HepG2 (cell line): Measurements from ENCODE around the gene FNDC4. TPM values are rescaled to one million over a fixed set of nuclear protein-coding genes. Genes with fewer than 3 reads are reported as not detected.
A peak's percentile ranks its signal among the peaks of the same experiment; 100 is the strongest.

ENCODE experiments used
- HCFC1 ChIP-seq: fragments of 150-350 bp; IDR thresholded peaks from 2 replicates; pipeline ENCODE4 v1.6.1; 2014; ENCODE audit warnings: low read depth, low read length
- IKZF4 ChIP-seq: sonication (generic); formaldehyde crosslinking; IDR thresholded peaks from 2 replicates; pipeline ENCODE4 v1.5.1; 2020; ENCODE audit warnings: borderline replicate concordance, mild to moderate bottlenecking, low read depth, missing genetic modification reagents; ENCODE audit errors: not compliant biosample characterization
- KIAA2018 ChIP-seq: sonication (generic); formaldehyde crosslinking; IDR thresholded peaks from 2 replicates; pipeline ENCODE4 v1.5.0; 2020; ENCODE audit warnings: mild to moderate bottlenecking, missing genetic modification reagents, borderline replicate concordance
- KLF9 ChIP-seq: IDR thresholded peaks from 2 replicates; pipeline ENCODE4 v1.6.1; 2016; ENCODE audit warnings: low read depth
- MXI1 ChIP-seq: IDR thresholded peaks from 3 replicates; pipeline ENCODE4 v1.6.1; 2012; ENCODE audit warnings: low read depth, low read length, inconsistent platforms, borderline replicate concordance
- NRL ChIP-seq: sonication (generic); formaldehyde crosslinking; IDR thresholded peaks from 2 replicates; pipeline ENCODE4 v1.5.0; 2020; ENCODE audit warnings: missing genetic modification reagents, mild to moderate bottlenecking, moderate library complexity, borderline replicate concordance
- SMAD3 ChIP-seq: sonication (generic); formaldehyde crosslinking; IDR thresholded peaks from 2 replicates; pipeline ENCODE4 v1.4.0; 2020; ENCODE audit warnings: missing genetic modification reagents
- ZBED4 ChIP-seq: sonication (generic); formaldehyde crosslinking; IDR thresholded peaks from 2 replicates; pipeline ENCODE4 v1.4.0; 2020; ENCODE audit warnings: missing genetic modification reagents, borderline replicate concordance
- ZNF414 ChIP-seq: sonication (generic); formaldehyde crosslinking; IDR thresholded peaks from 2 replicates; pipeline ENCODE4 v1.5.0; 2020; ENCODE audit warnings: missing genetic modification reagents
- ZNF619 ChIP-seq: sonication (generic); formaldehyde crosslinking; IDR thresholded peaks from 2 replicates; pipeline ENCODE4 v1.4.0; 2020; ENCODE audit warnings: mild to moderate bottlenecking, missing genetic modification reagents
- ZNF709 ChIP-seq: sonication (generic); formaldehyde crosslinking; IDR thresholded peaks from 2 replicates; pipeline ENCODE4 v1.5.0; 2020; ENCODE audit warnings: mild to moderate bottlenecking, missing genetic modification reagents
- ZNF737 ChIP-seq: sonication (generic); formaldehyde crosslinking; IDR thresholded peaks from 2 replicates; pipeline ENCODE4 v1.5.0; 2020; ENCODE audit warnings: missing genetic modification reagents, mild to moderate bottlenecking, borderline replicate concordance
- ZNF75D ChIP-seq: sonication (generic); formaldehyde crosslinking; IDR thresholded peaks from 2 replicates; pipeline ENCODE4 v1.8.1; 2023; ENCODE audit warnings: missing genetic modification reagents, mild to moderate bottlenecking, borderline replicate concordance
- ZNF83 ChIP-seq: sonication (generic); formaldehyde crosslinking; IDR thresholded peaks from 2 replicates; pipeline ENCODE4 v1.4.0; 2020; ENCODE audit warnings: missing genetic modification reagents, mild to moderate bottlenecking, borderline replicate concordance
- ZNF839 ChIP-seq: sonication (generic); formaldehyde crosslinking; IDR thresholded peaks from 2 replicates; pipeline ENCODE4 v1.4.0; 2020; ENCODE audit warnings: missing genetic modification reagents, mild to moderate bottlenecking, borderline replicate concordance
- polyA plus RNA-seq, 8 experiments: library from polyadenylated mRNA; depleted of rRNA in 3 of 8; stranded (reverse) in 7 of 8; unstranded in 1 of 8; fragments of >200 nt; fragmentation: Illumina TruSeq in 4 of 8; extraction: Trizol in 4 of 8; gene quantifications; 2 replicates each; pipeline versions ENCODE4 v1.2.1 to v1.2.3, GENCODE V29; 2011 to 2016; ENCODE audit warnings: low read depth in 4 of 8, missing spikeins in 1 of 8, mixed read lengths in 1 of 8; ENCODE audit not compliant: insufficient read depth in 1 of 8
- total RNA-seq, 5 experiments: library from RNA; depleted of rRNA; stranded (reverse); fragments of >200 nt; fragmentation: Illumina TruSeq; extraction: Trizol; gene quantifications; 2 replicates each; pipeline ENCODE4 v1.2.3, GENCODE V29; 2016; ENCODE audit warnings: low read depth in 1 of 5

Gene FNDC4
- total and polyA plus RNA-seq, 2 of the 13 experiments (the other 11 are each of a cell fraction or from before 2014, with no cell fraction given), result 9.0 to 17.4 TPM

- peak; percentile 85; the same call in 1 of the 2 replicates for TF ChIP-seq KIAA2018 (CRISPR knock-in tag)
- TF ChIP-seq ZNF839 (CRISPR knock-in tag), result peak; percentile 57; the same call in 1 of the 2 replicates
- peak; percentile 100 for TF ChIP-seq MXI1
- TF ChIP-seq ZNF709 (CRISPR knock-in tag), result no peak
- TF ChIP-seq IKZF4, result no peak
- no peak for TF ChIP-seq ZBED4 (CRISPR knock-in tag)
- peak; percentile 71; the same call in 1 of the 2 replicates for TF ChIP-seq KLF9 (CRISPR knock-in tag)
- TF ChIP-seq ZNF619 (CRISPR knock-in tag), result peak; percentile 82
- TF ChIP-seq ZNF737, result no peak
- TF ChIP-seq ZNF75D (CRISPR knock-in tag), result no peak
- TF ChIP-seq SMAD3 (CRISPR knock-in tag), result peak; percentile 85; the same call in 1 of the 2 replicates
- peak; percentile 75 for TF ChIP-seq HCFC1
- peak; percentile 98 for TF ChIP-seq NRL (CRISPR knock-in tag)
- TF ChIP-seq ZNF83 (CRISPR knock-in tag), result peak; percentile 69; the same call in 1 of the 2 replicates
- TF ChIP-seq ZNF414, result no peak
Measured at GRCh38 chr2:27489498-27490397, 5.3 kb downstream of the FNDC4 start, which contains the start of gene IFT172 (continued).
